GM18867 (cell line): ENCODE measurements around the gene MACROH2A1.

Source experiments
- ATAC-seq: cut with Tn5 transposase; IDR thresholded peaks from one replicate; pipeline ENCODE4 v1.9.1; 2021; ENCODE audit warnings: mild to moderate bottlenecking, moderate library complexity; ENCODE audit not compliant: unreplicated experiment

The MACROH2A1 gene

DNA sequence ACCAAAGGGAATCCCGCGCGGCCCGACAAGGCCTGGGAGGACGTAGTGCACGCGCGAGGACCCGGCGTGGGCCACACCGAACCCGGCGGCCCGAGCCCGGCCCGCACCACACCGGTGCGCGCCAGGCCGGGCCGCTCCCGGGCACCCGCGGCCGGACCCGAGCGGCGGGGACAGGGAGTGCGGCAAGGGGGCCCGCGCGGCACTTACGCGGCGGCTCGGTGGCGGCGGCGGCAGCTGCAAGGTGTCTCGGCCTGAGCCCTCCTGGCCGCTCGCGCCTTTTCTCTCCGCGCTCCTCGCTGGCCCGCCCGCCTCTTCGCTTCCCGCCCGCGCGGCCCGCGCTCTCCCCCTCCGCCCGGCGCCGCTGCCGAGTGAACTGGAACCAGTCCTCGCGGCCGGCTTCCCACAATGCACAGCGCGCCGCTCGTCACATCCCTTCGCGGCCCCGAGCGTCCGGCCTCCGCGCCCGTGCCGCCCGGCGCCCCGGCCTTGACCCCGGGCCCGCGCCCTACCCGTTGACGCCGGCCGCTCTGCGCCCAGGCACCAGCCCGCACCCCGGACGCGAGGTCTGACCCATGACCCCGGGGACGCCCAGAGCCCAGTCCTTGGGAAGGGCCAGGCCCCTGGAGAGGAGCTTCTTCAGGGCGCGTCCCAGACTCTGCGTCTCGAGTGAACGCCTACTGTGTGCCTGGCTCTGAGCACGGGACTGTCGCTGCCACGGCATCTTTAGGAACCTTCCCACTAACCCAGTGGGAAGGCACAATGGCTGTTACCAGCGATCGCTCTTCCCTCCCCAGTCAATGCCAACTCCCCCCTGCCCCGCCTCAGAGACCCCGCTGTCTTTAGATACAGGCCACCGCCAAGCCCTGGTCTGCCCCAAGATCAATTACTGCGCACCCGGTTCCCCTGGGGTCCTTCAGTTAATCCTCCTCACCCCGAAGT lies at the start of gene MACROH2A1:
Gene MACROH2A1 (minus strand): TSS at position 377 of the 939 bp plus-strand sequence. CDS start 10,138 bp downstream, outside the sequence.
- peak; percentile 91 for ATAC-seq

DNA sequence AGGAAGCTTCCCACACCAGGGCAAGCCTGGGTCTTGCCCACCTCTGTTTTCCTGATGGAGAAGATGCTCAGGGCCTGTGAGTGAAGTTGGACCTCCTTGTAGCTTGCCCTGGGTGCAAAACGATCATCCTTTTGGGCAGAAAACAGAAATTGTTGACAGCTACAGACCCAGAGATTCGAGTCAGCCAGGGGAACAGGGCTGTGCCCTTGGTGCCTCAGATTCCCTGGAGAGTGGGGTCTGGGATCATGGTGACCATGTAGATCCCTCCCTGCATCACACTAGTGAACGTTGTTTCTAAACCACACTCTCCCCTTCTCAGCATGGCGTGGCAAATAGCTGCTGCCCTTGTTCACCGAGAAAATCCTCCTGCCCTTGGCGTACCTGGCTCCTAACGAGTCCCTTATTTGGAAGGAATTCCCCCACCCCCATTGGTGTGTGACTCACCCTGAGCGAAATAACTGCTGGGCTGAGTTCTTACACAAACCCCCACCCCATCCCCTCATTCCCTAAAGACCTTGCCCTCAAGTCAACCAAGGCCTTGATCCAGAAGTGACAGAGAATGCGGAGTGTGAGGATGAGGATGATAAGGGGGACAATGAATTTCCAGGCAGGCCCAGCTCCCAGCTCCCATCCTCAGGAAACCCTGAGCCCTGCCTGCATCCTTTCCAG lies 49.2 kb upstream of the MACROH2A1 start:
- no peak for ATAC-seq

DNA sequence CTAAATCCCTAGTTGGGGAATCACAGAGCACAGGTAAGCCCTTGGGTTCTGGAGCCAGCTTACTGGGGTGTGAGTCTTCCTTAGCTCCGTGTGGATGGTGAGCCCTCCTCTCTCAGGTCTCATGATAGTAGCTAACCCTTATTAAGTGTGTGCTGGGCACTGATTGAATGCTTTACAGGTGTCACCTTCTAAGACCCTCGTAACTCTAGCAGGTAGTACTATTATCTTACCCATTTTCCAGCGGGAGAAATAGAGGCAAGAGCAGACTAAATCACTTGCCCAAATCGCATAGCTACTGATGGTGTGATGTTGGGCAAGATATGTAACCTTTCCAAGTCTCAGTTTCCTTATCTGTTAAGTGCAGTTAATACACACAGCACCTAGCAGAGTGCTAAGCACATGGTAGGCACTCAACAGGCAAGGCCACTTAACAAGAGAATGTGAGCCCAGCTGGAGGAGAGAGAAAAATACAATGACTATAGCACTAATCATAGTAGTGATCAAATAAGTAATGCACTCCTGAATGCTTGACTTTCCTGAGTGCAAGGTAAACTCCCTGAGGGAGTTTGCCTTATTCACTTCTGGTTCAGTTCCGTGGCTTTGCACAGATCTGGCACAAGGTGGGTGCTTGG lies 48.4 kb upstream of the MACROH2A1 start, which contains the start of gene DCANP1:
Gene DCANP1 (minus strand): TSS at position 51 of the 632 bp plus-strand sequence. CDS start 240 bp downstream, outside the sequence.
- no peak for ATAC-seq

DNA sequence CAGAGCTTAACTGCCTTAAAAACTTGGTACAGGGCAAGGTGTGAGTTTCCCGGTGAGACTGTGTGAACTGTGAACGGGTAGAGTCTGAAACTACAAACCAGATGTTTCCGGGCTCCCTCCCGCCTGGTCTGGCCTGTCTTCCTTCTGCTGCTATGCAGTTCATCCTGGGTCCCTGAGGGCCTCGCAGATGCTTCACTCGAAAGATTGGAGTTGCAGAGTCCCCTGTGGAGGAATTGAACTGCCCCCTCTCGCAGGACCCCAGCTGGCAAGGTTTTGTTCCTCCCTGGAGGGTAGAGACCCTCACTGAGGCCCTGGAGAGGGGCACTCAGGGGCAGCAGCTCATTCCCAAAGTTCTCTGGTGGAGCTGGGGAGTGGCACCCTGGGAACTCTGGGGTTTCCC lies 47.6 kb upstream of the MACROH2A1 start:
- no peak for ATAC-seq

DNA sequence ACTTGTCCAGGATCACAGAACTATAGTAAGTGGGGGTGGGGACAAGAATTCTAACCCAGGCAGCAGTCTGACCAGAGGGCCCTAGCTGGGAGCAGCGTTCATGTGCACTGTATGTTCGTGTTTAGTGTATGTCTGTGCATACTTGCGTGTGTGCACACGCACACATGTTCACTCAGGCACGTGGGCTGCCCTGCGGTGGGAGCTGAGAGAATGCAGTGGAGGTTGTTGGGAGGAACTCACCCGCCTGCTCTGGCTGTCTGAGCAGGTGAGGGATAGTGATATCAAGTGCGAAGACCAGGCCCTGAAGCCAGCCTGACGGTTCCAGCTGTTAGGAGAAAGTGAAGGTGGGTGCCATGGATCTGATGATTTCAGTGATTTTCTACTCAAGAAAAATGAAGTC lies 47.2 kb upstream of the MACROH2A1 start:
- no peak for ATAC-seq

- ATAC-seq: no peak
Measured at GRCh38 chr5:135445306-135445985, 46.4 kb upstream of the MACROH2A1 start.

- ATAC-seq: no peak
Measured at GRCh38 chr5:135444881-135445280, 45.9 kb upstream of the MACROH2A1 start.

- ATAC-seq: no peak
Measured at GRCh38 chr5:135444360-135444759, 45.3 kb upstream of the MACROH2A1 start.

DNA sequence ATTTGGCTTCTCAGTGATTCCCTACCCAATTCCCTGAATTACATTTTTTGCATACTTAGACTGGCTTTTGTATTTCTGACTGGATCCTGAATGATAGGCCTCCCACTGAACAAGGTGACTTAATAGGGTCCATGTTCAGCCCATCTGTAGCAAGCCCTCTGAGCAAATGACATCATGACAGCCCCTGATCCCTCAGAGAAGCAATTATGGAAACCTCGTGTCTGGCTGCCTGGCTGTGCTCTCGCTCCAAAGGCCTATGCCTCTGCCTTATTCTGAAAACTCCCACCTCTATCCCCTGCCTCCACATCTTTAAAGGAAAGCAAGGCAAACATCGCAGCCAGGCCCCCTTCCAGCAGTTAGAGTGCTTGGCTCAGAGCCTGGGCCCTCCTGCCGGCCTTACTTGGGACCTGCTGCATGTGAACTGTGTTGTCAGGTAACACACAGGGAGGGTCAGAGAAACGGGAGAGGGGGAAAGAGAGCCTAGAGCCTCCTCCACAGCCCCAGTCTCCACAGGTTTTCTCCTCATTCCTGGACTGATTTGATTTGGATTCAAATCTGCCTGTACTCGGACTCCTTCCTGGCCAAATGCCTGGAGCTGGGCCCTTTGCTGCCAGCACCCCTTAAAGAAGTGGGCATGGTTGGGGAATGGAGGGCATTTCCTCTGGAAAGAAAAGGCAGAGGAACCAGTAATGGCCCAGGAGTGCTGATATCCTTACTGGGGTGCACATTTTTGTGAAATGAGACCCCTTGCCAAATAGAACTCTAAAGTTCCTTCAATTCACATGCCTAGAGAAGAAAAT lies 44.3 kb upstream of the MACROH2A1 start:
- no peak for ATAC-seq

GRCh38 chr5:135442431-135443160 lies 43.6 kb upstream of the MACROH2A1 start:
- ATAC-seq: no peak

- ATAC-seq: no peak
Measured at GRCh38 chr5:135441919-135442318, 42.9 kb upstream of the MACROH2A1 start.

- no peak for ATAC-seq
Measured at GRCh38 chr5:135441350-135441831, 42.4 kb upstream of the MACROH2A1 start.

- no peak for ATAC-seq
Measured at GRCh38 chr5:135440916-135441315, 41.9 kb upstream of the MACROH2A1 start.

- no peak for ATAC-seq
Measured at GRCh38 chr5:135439231-135440205, 40.5 kb upstream of the MACROH2A1 start.

DNA sequence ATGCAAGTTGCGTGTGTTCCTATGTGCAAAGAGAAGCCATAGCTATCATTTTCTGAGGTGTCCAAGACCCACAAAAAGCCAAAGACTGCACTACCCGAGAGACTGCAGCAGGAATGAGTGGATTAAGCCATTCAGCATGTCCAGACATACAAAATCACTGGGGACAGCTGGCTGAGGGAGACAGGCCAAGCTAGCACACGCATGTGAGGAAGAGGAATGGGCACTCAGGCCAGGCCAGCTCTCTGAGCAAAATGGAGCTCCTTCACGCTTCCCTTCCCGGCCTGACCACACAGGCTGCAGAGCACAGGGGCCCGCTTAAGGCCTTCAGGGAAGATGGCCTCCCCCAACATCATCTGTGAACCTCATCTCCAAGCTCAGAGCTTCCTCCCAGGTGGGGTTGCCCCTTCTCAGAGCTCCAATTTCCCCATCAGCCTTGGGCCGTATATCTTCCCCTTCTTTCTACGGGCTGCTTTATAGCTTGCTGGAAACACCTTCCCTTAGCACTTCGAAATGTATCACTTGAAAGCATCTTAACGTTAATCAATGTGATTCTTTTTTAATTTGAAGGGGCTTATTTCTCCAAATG lies 39.7 kb upstream of the MACROH2A1 start:
- no peak for ATAC-seq

- ATAC-seq: no peak
Measured at GRCh38 chr5:135437796-135438560, 38.9 kb upstream of the MACROH2A1 start.

- no peak for ATAC-seq
Measured at GRCh38 chr5:135437422-135437795, 38.4 kb upstream of the MACROH2A1 start.
